Fibroblast of mammary gland (primary cell): ENCODE data around the gene ACOT11.
"Not testable (repeated sequence)": the region's sequence is repeated elsewhere in the genome, so short reads cannot be mapped to it uniquely, and the experiment has no call there.

Experiments
- DNase-seq: peaks from one replicate; pipeline ENCODE4 v3.0.0-alpha.2; 2010; ENCODE audit warnings: low read depth
- H3K4me3 ChIP-seq: 2 replicates; pipeline ENCODE4 v1.5.1; 2011; ENCODE audit warnings: low read depth, mild to moderate bottlenecking, low read length, moderate library complexity; ENCODE audit not compliant: control insufficient read depth
- TF ChIP-seq, protein P1 (sequence below): conservative IDR thresholded peaks from 2 replicates; pipeline ENCODE4 v1.5.1; 2011; ENCODE audit warnings: low read depth, low read length, inconsistent platforms; ENCODE audit not compliant: control insufficient read depth, insufficient read depth

Gene ACOT11

DNA sequence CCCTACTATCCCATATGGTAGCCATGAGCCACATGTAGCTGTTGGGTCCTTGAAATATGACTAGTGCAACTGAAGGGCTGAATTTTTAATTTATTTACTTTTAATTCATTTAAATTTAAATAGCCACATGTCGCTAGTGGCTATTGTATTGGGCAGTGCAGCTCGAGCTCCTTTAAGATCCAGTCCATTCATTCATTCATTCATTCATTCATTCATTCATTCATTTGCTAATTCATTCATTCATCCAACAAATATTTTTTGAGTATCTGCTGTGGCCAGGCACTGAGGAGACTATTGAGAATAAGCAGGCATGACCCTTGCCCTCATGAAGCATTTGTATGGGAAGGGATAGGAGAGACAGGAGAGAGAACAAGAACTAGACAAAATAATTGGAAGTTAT, 29.5 kb upstream of the ACOT11 start:
- no peak for DNase-seq
- H3K4me3 ChIP-seq, result no peak overlapping the region
- TF ChIP-seq, protein P1, sequence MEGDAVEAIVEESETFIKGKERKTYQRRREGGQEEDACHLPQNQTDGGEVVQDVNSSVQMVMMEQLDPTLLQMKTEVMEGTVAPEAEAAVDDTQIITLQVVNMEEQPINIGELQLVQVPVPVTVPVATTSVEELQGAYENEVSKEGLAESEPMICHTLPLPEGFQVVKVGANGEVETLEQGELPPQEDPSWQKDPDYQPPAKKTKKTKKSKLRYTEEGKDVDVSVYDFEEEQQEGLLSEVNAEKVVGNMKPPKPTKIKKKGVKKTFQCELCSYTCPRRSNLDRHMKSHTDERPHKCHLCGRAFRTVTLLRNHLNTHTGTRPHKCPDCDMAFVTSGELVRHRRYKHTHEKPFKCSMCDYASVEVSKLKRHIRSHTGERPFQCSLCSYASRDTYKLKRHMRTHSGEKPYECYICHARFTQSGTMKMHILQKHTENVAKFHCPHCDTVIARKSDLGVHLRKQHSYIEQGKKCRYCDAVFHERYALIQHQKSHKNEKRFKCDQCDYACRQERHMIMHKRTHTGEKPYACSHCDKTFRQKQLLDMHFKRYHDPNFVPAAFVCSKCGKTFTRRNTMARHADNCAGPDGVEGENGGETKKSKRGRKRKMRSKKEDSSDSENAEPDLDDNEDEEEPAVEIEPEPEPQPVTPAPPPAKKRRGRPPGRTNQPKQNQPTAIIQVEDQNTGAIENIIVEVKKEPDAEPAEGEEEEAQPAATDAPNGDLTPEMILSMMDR, result no peak

DNA sequence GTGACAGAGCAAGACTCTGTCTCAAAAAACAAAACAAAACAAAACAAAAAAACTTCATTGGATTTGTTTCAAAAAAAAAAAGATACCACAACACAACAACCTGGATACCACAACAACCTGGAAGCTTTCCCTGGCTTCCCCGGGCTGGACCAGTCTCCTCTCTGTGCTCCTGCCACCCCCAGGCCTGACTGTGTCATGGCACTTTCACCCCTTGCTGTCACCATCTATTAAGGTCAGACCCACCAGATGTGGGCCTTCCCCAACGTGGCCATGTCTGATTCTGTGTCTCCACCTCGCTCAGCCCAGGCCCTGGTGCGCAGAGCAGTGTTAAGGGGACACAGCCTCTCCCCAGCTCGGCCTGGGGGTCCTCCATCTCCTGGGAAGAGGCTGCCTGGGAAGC, 28.3 kb upstream of the ACOT11 start:
- TF ChIP-seq, protein P1, result no peak
- DNase-seq, result no peak
- no peak overlapping the region for H3K4me3 ChIP-seq

DNA sequence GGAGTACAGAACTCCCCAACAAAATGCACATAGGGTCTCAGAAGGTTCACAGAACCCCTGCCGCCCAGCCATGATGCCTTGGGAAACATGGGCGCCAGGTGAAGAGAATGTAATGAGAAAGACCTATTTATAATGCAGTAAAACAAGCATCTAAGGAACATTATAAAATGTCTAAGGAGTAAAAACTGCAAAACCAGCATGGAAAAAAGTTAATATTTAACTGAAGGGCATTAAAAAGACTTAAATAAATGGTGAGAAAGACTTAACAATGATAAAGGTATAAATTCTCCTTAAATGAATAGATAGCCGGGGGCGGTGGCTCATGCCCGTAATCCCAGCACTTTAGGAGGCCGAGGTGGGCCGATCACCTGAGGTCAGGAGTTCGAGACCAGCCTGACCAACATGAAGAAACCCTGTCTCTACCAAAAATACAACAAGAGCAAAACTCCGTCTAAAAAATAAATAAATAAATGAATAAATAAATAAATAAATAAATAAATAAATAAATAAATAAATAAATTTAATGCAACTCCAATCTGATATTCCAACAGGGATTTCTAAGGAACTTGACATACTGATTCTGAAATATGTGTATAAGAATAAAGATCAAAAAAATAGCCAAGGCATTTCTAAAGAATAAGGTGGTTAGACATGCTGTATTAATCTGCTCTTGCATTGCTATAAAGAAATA, 27.3 kb upstream of the ACOT11 start:
- no peak for DNase-seq
- TF ChIP-seq, protein P1, result no peak
- no peak overlapping the region for H3K4me3 ChIP-seq

DNA sequence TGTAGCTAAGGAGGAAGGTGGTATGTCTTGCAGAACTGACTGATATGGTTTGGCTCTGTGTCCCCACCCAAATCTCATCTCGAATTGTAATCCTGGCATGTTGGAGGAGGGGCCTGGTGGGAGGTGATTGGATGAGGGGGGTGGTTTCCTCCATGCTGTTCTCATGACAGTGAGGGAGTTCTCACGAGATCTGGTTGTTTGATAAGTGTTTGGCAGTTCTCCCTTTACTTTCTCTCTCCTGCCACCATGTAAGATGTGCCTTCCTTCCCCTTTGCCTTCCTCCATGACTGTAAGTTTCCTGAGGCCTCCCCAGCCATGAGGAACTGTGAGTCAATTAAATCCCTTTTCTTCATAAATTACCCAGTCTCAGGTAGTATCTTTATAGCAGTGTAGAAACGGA, 21.5 kb upstream of the ACOT11 start:
- not testable (repeated sequence) for H3K4me3 ChIP-seq, DNase-seq

DNA sequence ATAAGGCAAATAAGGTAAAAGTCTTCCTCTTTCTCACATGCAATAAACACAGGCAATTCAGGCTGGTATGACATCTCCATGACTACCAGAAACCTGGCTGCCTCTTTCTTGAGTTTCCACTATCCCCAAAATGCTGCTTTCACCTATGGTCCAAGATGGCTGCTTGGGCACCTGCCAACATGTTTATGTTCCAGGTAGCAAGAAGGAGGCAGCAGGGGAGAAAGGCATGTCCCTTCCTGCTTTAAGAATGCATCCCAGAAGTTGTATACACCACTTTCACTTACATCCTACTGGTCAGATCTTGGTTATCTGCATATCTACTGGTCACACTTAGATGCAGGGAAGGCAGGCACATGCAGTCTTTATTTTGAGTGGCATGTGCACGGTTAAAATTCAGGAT, 19.4 kb upstream of the ACOT11 start:
- TF ChIP-seq, protein P1, result no peak
- no peak for DNase-seq
- no peak overlapping the region for H3K4me3 ChIP-seq

DNA sequence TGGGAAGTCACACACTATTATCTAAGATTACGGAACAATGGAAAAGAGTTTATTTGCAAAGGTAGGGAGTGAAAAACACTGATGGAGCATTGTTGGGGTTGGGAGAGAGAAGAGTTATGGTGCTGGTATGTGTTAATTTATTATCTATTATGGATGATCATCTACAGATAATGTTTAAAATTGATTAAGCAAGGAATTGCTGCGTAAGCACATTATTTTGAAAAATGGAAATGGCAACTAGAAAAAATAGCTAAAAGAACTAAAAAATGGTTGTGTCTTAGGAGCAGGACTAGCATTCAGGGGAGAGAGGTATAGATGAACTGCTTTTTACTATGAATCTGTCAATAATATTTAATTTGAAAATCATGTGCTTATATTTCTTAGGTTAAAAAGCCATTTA, 16.0 kb upstream of the ACOT11 start:
- no peak overlapping the region for H3K4me3 ChIP-seq
- no peak for DNase-seq
- TF ChIP-seq, protein P1, result no peak

DNA sequence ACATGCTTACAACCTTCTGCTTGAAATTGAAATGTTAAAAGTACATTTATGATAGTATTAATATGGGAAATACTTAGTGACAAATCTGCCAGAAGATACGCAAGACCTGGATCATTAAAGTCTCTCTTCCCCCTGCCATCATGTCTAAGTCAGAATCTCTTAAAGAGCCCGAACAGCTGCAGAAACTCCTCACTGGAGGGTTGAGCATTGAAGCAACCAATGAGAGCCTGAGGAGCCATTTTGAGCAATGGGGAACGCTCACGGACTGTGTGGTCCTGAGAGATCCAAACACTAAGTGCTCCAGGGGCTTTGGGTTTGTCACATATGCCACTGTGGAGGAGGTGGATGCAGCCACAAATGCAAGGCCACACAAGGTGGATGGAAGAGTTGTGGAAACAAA, 11.4 kb upstream of the ACOT11 start:
- not testable (repeated sequence) for DNase-seq, H3K4me3 ChIP-seq

DNA sequence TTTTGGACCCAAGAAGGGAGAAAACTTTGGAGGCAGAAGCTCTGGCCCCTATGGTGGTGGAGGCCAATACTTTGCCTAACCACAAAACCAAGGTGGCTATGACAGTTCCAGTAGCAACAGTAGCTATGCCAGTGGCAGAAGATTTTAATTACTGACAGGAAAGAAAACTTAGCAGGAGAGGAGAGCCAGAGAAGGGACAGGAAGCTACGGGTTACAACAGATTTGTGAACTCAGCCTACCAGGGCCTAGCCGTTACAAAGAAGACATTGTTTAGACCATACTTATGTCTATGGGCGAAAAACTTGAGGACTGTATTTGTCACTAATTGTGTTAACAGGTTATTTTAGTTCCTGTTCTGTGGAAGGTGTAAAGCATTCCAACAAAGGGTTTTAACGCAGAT, 10.4 kb upstream of the ACOT11 start:
- no peak overlapping the region for H3K4me3 ChIP-seq
- TF ChIP-seq, protein P1, result no peak
- no peak for DNase-seq
